Sigmoid colon (tissue), 7 donors: ENCODE results near the gene LIMK2. TPM values are rescaled to one million over a fixed set of nuclear protein-coding genes. Genes with fewer than 3 reads are reported as not detected.
A peak's percentile ranks its signal among the peaks of the same experiment; 100 is the strongest.

Experiments used
- DNase-seq: peaks from one replicate; pipeline ENCODE4 v3.0.0-alpha.2; 2019
- H3K27ac ChIP-seq, 4 donors: fragments of 200-600 bp; sonication (generic); one replicate each; pipeline ENCODE4 v1.5.1; 2016 to 2019; ENCODE audit warnings: mild to moderate bottlenecking in 1 of 4
- H3K27me3 ChIP-seq, 3 donors: fragments of 200-600 bp; sonication (generic); one replicate each; pipeline ENCODE4 v1.5.1; 2019; ENCODE audit warnings: mild to moderate bottlenecking in 1 of 3
- H3K36me3 ChIP-seq, 4 donors: fragments of 200-600 bp; sonication (generic); one replicate each; pipeline ENCODE4 v1.5.1; 2016 to 2019
- H3K4me1 ChIP-seq, 4 donors: fragments of 200-600 bp; sonication (generic); one replicate each; pipeline ENCODE4 v1.5.1; 2017 to 2019
- H3K4me3 ChIP-seq, 4 donors: fragments of 200-600 bp; sonication (generic); one replicate each; pipeline ENCODE4 v1.5.1; 2017 to 2019; ENCODE audit warnings: mild to moderate bottlenecking in 2 of 4, moderate library complexity in 1 of 4
- H3K9me3 ChIP-seq, 4 donors: fragments of 200-600 bp in 3 of 4; sonication (generic) in 3 of 4; one replicate each; pipeline versions ENCODE4 v1.5.1 to v1.6.1; 2013 to 2019
- CTCF ChIP-seq, 4 experiments: fragments of 450-650 bp in 3 of 4; fragments of 200-600 bp in 1 of 4; IDR thresholded peaks; one replicate each; pipeline ENCODE4 v1.5.1; 2016 to 2019; ENCODE audit warnings: antibody characterized with exemption in 4 of 4, mild to moderate bottlenecking in 3 of 4, moderate library complexity in 2 of 4
- EP300 ChIP-seq, 4 donors: sonication (generic); formaldehyde crosslinking; IDR thresholded peaks; one replicate each; pipeline ENCODE4 v1.6.1; 2017; ENCODE audit warnings: antibody characterized with exemption in 4 of 4
- POLR2A ChIP-seq, 2 donors: fragments of 450-650 bp; IDR thresholded peaks; one replicate each; pipeline ENCODE4 v1.6.1; 2016; ENCODE audit warnings: antibody characterized with exemption in 2 of 2, mild to moderate bottlenecking in 2 of 2, moderate library complexity in 2 of 2
- POLR2AphosphoS5 ChIP-seq, 4 donors: sonication (generic); formaldehyde crosslinking; IDR thresholded peaks; one replicate each; pipeline ENCODE4 v1.6.1; 2017; ENCODE audit warnings: antibody characterized with exemption in 4 of 4
- WGBS, 2 donors: extraction: QIAGEN DNeasy Blood & Tissue Kit; methylation state at CpG; one replicate each; pipeline ENCODE4 v1.1.7; 2013; 5-methylcytosine and 5-hydroxymethylcytosine counted together
- intact Hi-C: fragments of 100-400 bp; cut with DNase I; formaldehyde crosslinking; loops from one replicate; pipeline ENCODE4 v1.15.1; 2023
- polyA plus RNA-seq, 3 donors: library from polyadenylated mRNA; stranded (reverse); fragments of 200-250 nt; gene quantifications; one replicate each; pipeline ENCODE4 v1.2.3, GENCODE V29; 2013
- total RNA-seq, 4 donors: library from RNA; depleted of rRNA; stranded (reverse); fragments of >200 nt; gene quantifications; one replicate each; pipeline ENCODE4 v1.1.0, GENCODE V29; 2016
- donor health status: healthy with polysubstance abuse.
- donor health status: Bipolar disorder and iron deficiency.
- donor health status: healthy.

The LIMK2 gene
- total and polyA plus RNA-seq, 7 donors, result 10.3 to 58.7 (median 20.8) TPM

DNA sequence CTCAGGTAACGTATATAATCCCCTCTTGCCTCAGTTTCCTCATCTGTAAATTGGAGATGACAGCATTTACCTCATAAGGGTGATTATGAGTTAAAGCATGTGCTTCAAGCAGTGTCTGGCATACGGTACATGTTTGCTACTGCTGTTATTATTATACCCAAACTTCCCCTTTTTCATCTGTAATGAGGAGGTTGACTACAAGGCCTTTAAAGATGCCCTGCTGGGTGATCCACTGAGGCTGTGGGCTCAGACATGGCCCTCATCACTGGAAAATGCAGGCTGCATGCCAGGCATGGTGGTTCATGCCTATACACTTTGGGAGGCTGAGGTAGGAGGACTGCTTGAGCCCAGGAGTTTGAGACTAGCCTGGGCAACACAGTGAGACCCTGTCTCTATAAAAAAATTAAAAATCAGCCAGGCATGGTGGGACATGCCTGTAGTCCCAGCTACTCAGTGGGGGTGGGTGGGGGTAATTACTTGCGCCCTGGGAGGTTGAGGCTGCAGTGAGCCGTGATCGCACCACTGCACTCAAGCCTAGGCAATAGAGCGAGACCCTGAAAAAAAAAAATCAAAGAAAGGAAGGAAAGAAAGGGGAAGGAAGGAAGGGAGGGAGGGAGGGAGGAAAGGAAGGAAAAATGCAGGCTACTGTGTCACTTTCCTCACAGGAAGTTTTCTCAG lies 75.9 kb downstream of the LIMK2 start:
- no peak overlapping the region for H3K4me3 ChIP-seq
- DNase-seq, result peak; percentile 57
- peaks cover 29 to 61% (median 40%) of the 10 kb centered on the region in 4 donors for H3K36me3 ChIP-seq
- intact Hi-C loops, result loop anchor here (5.0 kb wide), 1 partner anchor 181 kb away; the partner anchor contains the start of gene SELENOM
- TF ChIP-seq POLR2A (IDR thresholded peaks at IDR 0.05) (no peak), POLR2AphosphoS5 (IDR thresholded peaks at IDR 0.05) (no peak), CTCF (IDR thresholded peaks at IDR 0.05) (no peak), EP300 (IDR thresholded peaks at IDR 0.05) (no peak)
- H3K4me1 ChIP-seq, result peaks cover 0 to 67% (median 63%) of the 10 kb centered on the region in 4 donors
- no peaks in the 10 kb centered on the region for H3K9me3 ChIP-seq
- no peaks in the 10 kb centered on the region for H3K27me3 ChIP-seq
- peak overlapping the region; percentile 92 to 98 (median 97) for H3K27ac ChIP-seq
- WGBS, 2 donors, result 59 to 85% methylated on average over 6 of the region's 6 CpGs

- peak overlapping the region in 1 of 4 donors; percentile 84 for H3K4me3 ChIP-seq
- intact Hi-C loops, result loop anchor here (5.0 kb wide), 1 partner anchor 181 kb away; the partner anchor contains the start of gene SELENOM
These were observed 76.6 kb downstream of the LIMK2 start for GRCh38 chr22:31288496-31289240.

GRCh38 chr22:31289344-31289743 lies 77.2 kb downstream of the LIMK2 start:
- peaks cover 21 to 47% (median 32%) of the 10 kb centered on the region in 4 donors for H3K36me3 ChIP-seq

More at GRCh38 chr22:31288496-31289240, 76.6 kb downstream of the LIMK2 start:
- no peaks in the 10 kb centered on the region for H3K9me3 ChIP-seq
- TF ChIP-seq POLR2A (IDR thresholded peaks at IDR 0.05) (no peak), EP300 (IDR thresholded peaks at IDR 0.05) (no peak), POLR2AphosphoS5 (IDR thresholded peaks at IDR 0.05) (no peak), CTCF (IDR thresholded peaks at IDR 0.05) (no peak)
- H3K4me1 ChIP-seq, result peaks cover 0 to 74% (median 69%) of the 10 kb centered on the region in 4 donors
- 58 to 68% methylated on average over 5 of the region's 5 CpGs for WGBS, 2 donors
- H3K36me3 ChIP-seq, result peaks cover 26 to 54% (median 35%) of the 10 kb centered on the region in 4 donors
- peak overlapping the region; percentile 92 to 98 (median 97) for H3K27ac ChIP-seq
- DNase-seq, result peak; percentile 43
- no peaks in the 10 kb centered on the region for H3K27me3 ChIP-seq

More at GRCh38 chr22:31289344-31289743, 77.2 kb downstream of the LIMK2 start:
- no peaks in the 10 kb centered on the region for H3K27me3 ChIP-seq
- H3K4me1 ChIP-seq, result peaks cover 0 to 80% (median 72%) of the 10 kb centered on the region in 4 donors
- no peaks in the 10 kb centered on the region for H3K9me3 ChIP-seq
- peak overlapping the region; percentile 92 to 98 (median 97) for H3K27ac ChIP-seq
- peak; percentile 67 for DNase-seq
- peak overlapping the region in 3 of 4 donors; percentile 79 to 87 (median 84) for H3K4me3 ChIP-seq
- WGBS, 2 donors, result 17 to 58% methylated on average over 13 of the region's 13 CpGs
- intact Hi-C loops, result loop anchor here (5.0 kb wide), 1 partner anchor 182 kb away; the partner anchor contains the start of gene SELENOM
- TF ChIP-seq POLR2AphosphoS5 (IDR thresholded peaks at IDR 0.05) (no peak), POLR2A (IDR thresholded peaks at IDR 0.05) (no peak), EP300 (IDR thresholded peaks at IDR 0.05) (no peak), CTCF (IDR thresholded peaks at IDR 0.05) (no peak)
